ENCODE measurements around the gene GRIA3. TPM values are rescaled to one million over a fixed set of nuclear protein-coding genes. Genes with fewer than 3 reads are reported as not detected.

GRIA3 gene
- total and polyA plus RNA-seq, 10 of the 15 experiments (the other 5 are each of a cell fraction or from before 2014, with no cell fraction given), result 0.45 to 4.3 (median 2.2) TPM

DNA sequence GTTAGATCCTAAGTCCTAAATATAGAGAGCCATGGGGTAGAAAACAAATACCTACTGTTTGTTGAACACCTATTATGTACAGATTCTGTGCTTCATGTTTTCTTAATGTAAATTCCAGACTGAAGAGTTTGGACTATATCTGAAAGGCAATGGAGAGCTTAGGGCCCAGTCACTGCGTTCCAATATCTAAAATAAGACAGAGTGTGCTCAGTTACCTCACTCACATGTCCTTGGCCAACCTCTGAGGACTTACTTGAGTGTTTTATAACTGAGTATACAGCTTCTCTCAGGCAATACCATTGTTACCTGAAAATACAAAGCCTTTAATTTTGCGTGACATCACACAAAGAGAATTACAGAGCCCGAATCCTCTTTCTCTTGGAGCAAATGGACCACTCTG lies 53.2 kb downstream of the GRIA3 start:
- no peaks in the 10 kb centered on the region for H3K79me2 ChIP-seq (ENCODE audit: control insufficient read depth, insufficient read depth, low read length)
- 19% methylated on average over 3 of the region's 3 CpGs for WGBS (ENCODE audit: insufficient coverage, insufficient replicate concordance, low lambda C conversion rate, missing lambda C conversion rate)
- no peak overlapping the region for H2AFZ ChIP-seq (ENCODE audit: control insufficient read depth, low read depth, low read length)
- ATAC-seq, result no peak
- no TSS peak for BruUV-seq (replicated peaks)
- no peaks in the 10 kb centered on the region for H3K9me3 ChIP-seq (replicated peaks; ENCODE audit: control insufficient read depth, insufficient read depth, low read length)
- H3K27me3 ChIP-seq (replicated peaks in 1 of 2; ENCODE audit: control insufficient read depth in 2 of 2, insufficient read depth in 2 of 2, low read length in 1 of 2), result no peaks in the 10 kb centered on the region
- no peaks in the 10 kb centered on the region for H3K36me3 ChIP-seq (ENCODE audit: control insufficient read depth in 2 of 2, insufficient read depth in 2 of 2, low read length in 1 of 2)
- in situ Hi-C loops (cut with MboI) (no loop called here), intact Hi-C loops (cut with micrococcal nuclease; ENCODE audit: unreplicated experiment) (no loop called here)
- DNase-seq (ENCODE audit: low read depth, low spot score), result no peak
- H3K4me1 ChIP-seq (ENCODE audit: control insufficient read depth, insufficient read depth, low read length), result no peaks in the 10 kb centered on the region
- no peaks in the 10 kb centered on the region for H4K20me1 ChIP-seq (ENCODE audit: control insufficient read depth, insufficient read depth)
- CTCF ChIA-PET, result interaction anchor here (1.1 kb wide), 1 partner anchor 28 kb away, joined by 3 read pairs; no protein-coding TSS in a partner anchor
- RAD21 ChIA-PET (ENCODE audit: unreplicated experiment), result no interaction called here
- POLR2A ChIA-PET, result no interaction called here
- SMC1A ChIA-PET (ENCODE audit: uncharacterized antibody, unreplicated experiment), result no interaction called here
- TF ChIP-seq, protein P1, sequence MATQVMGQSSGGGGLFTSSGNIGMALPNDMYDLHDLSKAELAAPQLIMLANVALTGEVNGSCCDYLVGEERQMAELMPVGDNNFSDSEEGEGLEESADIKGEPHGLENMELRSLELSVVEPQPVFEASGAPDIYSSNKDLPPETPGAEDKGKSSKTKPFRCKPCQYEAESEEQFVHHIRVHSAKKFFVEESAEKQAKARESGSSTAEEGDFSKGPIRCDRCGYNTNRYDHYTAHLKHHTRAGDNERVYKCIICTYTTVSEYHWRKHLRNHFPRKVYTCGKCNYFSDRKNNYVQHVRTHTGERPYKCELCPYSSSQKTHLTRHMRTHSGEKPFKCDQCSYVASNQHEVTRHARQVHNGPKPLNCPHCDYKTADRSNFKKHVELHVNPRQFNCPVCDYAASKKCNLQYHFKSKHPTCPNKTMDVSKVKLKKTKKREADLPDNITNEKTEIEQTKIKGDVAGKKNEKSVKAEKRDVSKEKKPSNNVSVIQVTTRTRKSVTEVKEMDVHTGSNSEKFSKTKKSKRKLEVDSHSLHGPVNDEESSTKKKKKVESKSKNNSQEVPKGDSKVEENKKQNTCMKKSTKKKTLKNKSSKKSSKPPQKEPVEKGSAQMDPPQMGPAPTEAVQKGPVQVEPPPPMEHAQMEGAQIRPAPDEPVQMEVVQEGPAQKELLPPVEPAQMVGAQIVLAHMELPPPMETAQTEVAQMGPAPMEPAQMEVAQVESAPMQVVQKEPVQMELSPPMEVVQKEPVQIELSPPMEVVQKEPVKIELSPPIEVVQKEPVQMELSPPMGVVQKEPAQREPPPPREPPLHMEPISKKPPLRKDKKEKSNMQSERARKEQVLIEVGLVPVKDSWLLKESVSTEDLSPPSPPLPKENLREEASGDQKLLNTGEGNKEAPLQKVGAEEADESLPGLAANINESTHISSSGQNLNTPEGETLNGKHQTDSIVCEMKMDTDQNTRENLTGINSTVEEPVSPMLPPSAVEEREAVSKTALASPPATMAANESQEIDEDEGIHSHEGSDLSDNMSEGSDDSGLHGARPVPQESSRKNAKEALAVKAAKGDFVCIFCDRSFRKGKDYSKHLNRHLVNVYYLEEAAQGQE (IDR thresholded peaks at IDR 0.05; ENCODE audit: low read depth, low read length), result no peak
- no peak for TF ChIP-seq BRCA1 (IDR thresholded peaks at IDR 0.05; ENCODE audit: low read depth, low read length)
- TF ChIP-seq, protein P2, sequence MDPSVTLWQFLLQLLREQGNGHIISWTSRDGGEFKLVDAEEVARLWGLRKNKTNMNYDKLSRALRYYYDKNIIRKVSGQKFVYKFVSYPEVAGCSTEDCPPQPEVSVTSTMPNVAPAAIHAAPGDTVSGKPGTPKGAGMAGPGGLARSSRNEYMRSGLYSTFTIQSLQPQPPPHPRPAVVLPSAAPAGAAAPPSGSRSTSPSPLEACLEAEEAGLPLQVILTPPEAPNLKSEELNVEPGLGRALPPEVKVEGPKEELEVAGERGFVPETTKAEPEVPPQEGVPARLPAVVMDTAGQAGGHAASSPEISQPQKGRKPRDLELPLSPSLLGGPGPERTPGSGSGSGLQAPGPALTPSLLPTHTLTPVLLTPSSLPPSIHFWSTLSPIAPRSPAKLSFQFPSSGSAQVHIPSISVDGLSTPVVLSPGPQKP (IDR thresholded peaks at IDR 0.05; ENCODE audit: low read depth, low read length), result no peak
- no peak for TF ChIP-seq SMARCA5 (IDR thresholded peaks at IDR 0.05)
- TF ChIP-seq MYB (IDR thresholded peaks at IDR 0.05; ENCODE audit: borderline replicate concordance, low read depth, low read length), result no peak
- TF ChIP-seq RUNX3 (IDR thresholded peaks at IDR 0.05; ENCODE audit: low read length), result no peak
- TF ChIP-seq RCOR1 (conservative IDR thresholded peaks at IDR 0.05; ENCODE audit: low read depth, low read length), result no peak
- no peak for TF ChIP-seq ZNF24 (IDR thresholded peaks at IDR 0.05)
- no peak for TF ChIP-seq FOXM1 (IDR thresholded peaks at IDR 0.05; ENCODE audit: low read depth, low read length)
- TF ChIP-seq SMAD1 (IDR thresholded peaks at IDR 0.05; ENCODE audit: low read depth, partially characterized antibody), result no peak
- TF ChIP-seq TARDBP (IDR thresholded peaks at IDR 0.05; ENCODE audit: borderline replicate concordance), result no peak
- no peak for TF ChIP-seq NR2C2 (IDR thresholded peaks at IDR 0.05; ENCODE audit: borderline replicate concordance, control insufficient read depth, insufficient read length, low read depth)
- TF ChIP-seq RAD51 (IDR thresholded peaks at IDR 0.05), result no peak
- TF ChIP-seq YBX1 (IDR thresholded peaks at IDR 0.05), result no peak
- TF ChIP-seq NR2F1 (conservative IDR thresholded peaks at IDR 0.05), result no peak
- no peak for TF ChIP-seq HDAC2 (IDR thresholded peaks at IDR 0.05)
- TF ChIP-seq, protein P3, sequence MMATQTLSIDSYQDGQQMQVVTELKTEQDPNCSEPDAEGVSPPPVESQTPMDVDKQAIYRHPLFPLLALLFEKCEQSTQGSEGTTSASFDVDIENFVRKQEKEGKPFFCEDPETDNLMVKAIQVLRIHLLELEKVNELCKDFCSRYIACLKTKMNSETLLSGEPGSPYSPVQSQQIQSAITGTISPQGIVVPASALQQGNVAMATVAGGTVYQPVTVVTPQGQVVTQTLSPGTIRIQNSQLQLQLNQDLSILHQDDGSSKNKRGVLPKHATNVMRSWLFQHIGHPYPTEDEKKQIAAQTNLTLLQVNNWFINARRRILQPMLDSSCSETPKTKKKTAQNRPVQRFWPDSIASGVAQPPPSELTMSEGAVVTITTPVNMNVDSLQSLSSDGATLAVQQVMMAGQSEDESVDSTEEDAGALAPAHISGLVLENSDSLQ (IDR thresholded peaks at IDR 0.05), result no peak
- no peak for TF ChIP-seq SREBF2 (IDR thresholded peaks at IDR 0.05; ENCODE audit: low read length)
- TF ChIP-seq, protein P4, sequence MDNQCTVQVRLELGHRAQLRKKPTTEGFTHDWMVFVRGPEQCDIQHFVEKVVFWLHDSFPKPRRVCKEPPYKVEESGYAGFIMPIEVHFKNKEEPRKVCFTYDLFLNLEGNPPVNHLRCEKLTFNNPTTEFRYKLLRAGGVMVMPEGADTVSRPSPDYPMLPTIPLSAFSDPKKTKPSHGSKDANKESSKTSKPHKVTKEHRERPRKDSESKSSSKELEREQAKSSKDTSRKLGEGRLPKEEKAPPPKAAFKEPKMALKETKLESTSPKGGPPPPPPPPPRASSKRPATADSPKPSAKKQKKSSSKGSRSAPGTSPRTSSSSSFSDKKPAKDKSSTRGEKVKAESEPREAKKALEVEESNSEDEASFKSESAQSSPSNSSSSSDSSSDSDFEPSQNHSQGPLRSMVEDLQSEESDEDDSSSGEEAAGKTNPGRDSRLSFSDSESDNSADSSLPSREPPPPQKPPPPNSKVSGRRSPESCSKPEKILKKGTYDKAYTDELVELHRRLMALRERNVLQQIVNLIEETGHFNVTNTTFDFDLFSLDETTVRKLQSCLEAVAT (IDR thresholded peaks at IDR 0.05), result no peak
- TF ChIP-seq IKZF1 (conservative IDR thresholded peaks at IDR 0.05), result no peak
- no peak overlapping the region for H3K27ac ChIP-seq (ENCODE audit: control insufficient read depth, insufficient read depth)
- H3K4me2 ChIP-seq (ENCODE audit: control insufficient read depth, insufficient read depth), result no peak overlapping the region
- H3K9ac ChIP-seq (ENCODE audit: control insufficient read depth, insufficient read depth, low read length), result no peak overlapping the region
- no peak for FAIRE-seq
- no peak overlapping the region for H3K4me3 ChIP-seq
